ENCODE measurements around the gene HDAC9. TPM values are rescaled to one million over a fixed set of nuclear protein-coding genes. Genes with fewer than 3 reads are reported as not detected.

The HDAC9 gene
- total RNA-seq, 1 experiment from 2014 or later, result 31.9 TPM

- no TSS peak for BruUV-seq (replicated peaks)
- Histone ChIP-seq H3K36me3 (ENCODE audit: insufficient read depth, low read length, poor library complexity, severe bottlenecking) (no peaks in the 10 kb centered on the region), H3K9me3 (ENCODE audit: low read depth, low read length, poor library complexity, severe bottlenecking) (no peaks in the 10 kb centered on the region), H3K4me1 (ENCODE audit: insufficient read depth, low read length, poor library complexity, severe bottlenecking) (no peaks in the 10 kb centered on the region), H3K27me3 (replicated peaks; ENCODE audit: insufficient read depth, low read depth, low read length, poor library complexity) (no peaks in the 10 kb centered on the region), H3K4me3 (ENCODE audit: low read depth, low read length, poor library complexity, severe bottlenecking) (no peak overlapping the region), H3K27ac (ENCODE audit: low read depth, low read length, poor library complexity, severe bottlenecking) (no peak overlapping the region)
- intact Hi-C loops (cut with micrococcal nuclease; ENCODE audit: unreplicated experiment), result no loop called here
- CTCF ChIA-PET, result no interaction called here
- no peak for TF ChIP-seq CTCF (conservative IDR thresholded peaks at IDR 0.05; ENCODE audit: low read depth, low read length)
- TF ChIP-seq EZH2 (IDR thresholded peaks at IDR 0.05; ENCODE audit: borderline replicate concordance, low read depth, low read length, poor library complexity, severe bottlenecking), result no peak
- no peak for DNase-seq (ENCODE audit: low spot score)
- POLR2A ChIA-PET (ENCODE audit: low non-redundant PET), result interaction anchor here (0.7 kb wide), 1 partner anchor 863 kb away, joined by 3 read pairs; no protein-coding TSS in a partner anchor
Observed at GRCh38 chr7:18654709-18655108, 159.2 kb downstream of the HDAC9 start.

- ChIA-PET POLR2A (ENCODE audit: low non-redundant PET) (interaction anchor here (0.7 kb wide), 1 partner anchor 863 kb away, joined by 3 read pairs; no protein-coding TSS in a partner anchor), CTCF (no interaction called here)
- no peaks in the 10 kb centered on the region for H3K9me3 ChIP-seq (ENCODE audit: low read depth, low read length, poor library complexity, severe bottlenecking)
- H3K27ac ChIP-seq (ENCODE audit: low read depth, low read length, poor library complexity, severe bottlenecking), result no peak overlapping the region
- no peak for TF ChIP-seq EZH2 (IDR thresholded peaks at IDR 0.05; ENCODE audit: borderline replicate concordance, low read depth, low read length, poor library complexity, severe bottlenecking)
- no peak for TF ChIP-seq CTCF (conservative IDR thresholded peaks at IDR 0.05; ENCODE audit: low read depth, low read length)
- intact Hi-C loops (cut with micrococcal nuclease; ENCODE audit: unreplicated experiment), result no loop called here
- H3K27me3 ChIP-seq (replicated peaks; ENCODE audit: insufficient read depth, low read depth, low read length, poor library complexity), result no peaks in the 10 kb centered on the region
- H3K4me3 ChIP-seq (ENCODE audit: low read depth, low read length, poor library complexity, severe bottlenecking), result no peak overlapping the region
- H3K4me1 ChIP-seq (ENCODE audit: insufficient read depth, low read length, poor library complexity, severe bottlenecking), result no peaks in the 10 kb centered on the region
- no peak for DNase-seq (ENCODE audit: low spot score)
- no peaks in the 10 kb centered on the region for H3K36me3 ChIP-seq (ENCODE audit: insufficient read depth, low read length, poor library complexity, severe bottlenecking)
- BruUV-seq (replicated peaks), result no TSS peak
Observed at GRCh38 chr7:18655506-18655905, 160.0 kb downstream of the HDAC9 start.

GRCh38 chr7:18655912-18656311 lies 160.4 kb downstream of the HDAC9 start:
- no peaks in the 10 kb centered on the region for H3K9me3 ChIP-seq (ENCODE audit: low read depth, low read length, poor library complexity, severe bottlenecking)
- H3K27me3 ChIP-seq (replicated peaks; ENCODE audit: insufficient read depth, low read depth, low read length, poor library complexity), result no peaks in the 10 kb centered on the region
- DNase-seq (ENCODE audit: low spot score), result no peak
- H3K36me3 ChIP-seq (ENCODE audit: insufficient read depth, low read length, poor library complexity, severe bottlenecking), result no peaks in the 10 kb centered on the region
- H3K27ac ChIP-seq (ENCODE audit: low read depth, low read length, poor library complexity, severe bottlenecking), result no peak overlapping the region
- POLR2A ChIA-PET (ENCODE audit: low non-redundant PET), result no interaction called here
- CTCF ChIA-PET, result no interaction called here
- intact Hi-C loops (cut with micrococcal nuclease; ENCODE audit: unreplicated experiment), result no loop called here
- no TSS peak for BruUV-seq (replicated peaks)
- no peaks in the 10 kb centered on the region for H3K4me1 ChIP-seq (ENCODE audit: insufficient read depth, low read length, poor library complexity, severe bottlenecking)
- no peak overlapping the region for H3K4me3 ChIP-seq (ENCODE audit: low read depth, low read length, poor library complexity, severe bottlenecking)
- TF ChIP-seq EZH2 (IDR thresholded peaks at IDR 0.05; ENCODE audit: borderline replicate concordance, low read depth, low read length, poor library complexity, severe bottlenecking) (no peak), CTCF (conservative IDR thresholded peaks at IDR 0.05; ENCODE audit: low read depth, low read length) (no peak)
